DMS53 treated with DMSO at 0.1 percent for 48 hours (cell line): Measurements from ENCODE around the gene C10orf90.

Experiments
- DNase-seq: peaks from one replicate; lab custom pipeline; 2025; ENCODE audit not compliant: unreplicated experiment; lab: John Stamatoyannopoulos, UW

C10orf90 gene, protein sequence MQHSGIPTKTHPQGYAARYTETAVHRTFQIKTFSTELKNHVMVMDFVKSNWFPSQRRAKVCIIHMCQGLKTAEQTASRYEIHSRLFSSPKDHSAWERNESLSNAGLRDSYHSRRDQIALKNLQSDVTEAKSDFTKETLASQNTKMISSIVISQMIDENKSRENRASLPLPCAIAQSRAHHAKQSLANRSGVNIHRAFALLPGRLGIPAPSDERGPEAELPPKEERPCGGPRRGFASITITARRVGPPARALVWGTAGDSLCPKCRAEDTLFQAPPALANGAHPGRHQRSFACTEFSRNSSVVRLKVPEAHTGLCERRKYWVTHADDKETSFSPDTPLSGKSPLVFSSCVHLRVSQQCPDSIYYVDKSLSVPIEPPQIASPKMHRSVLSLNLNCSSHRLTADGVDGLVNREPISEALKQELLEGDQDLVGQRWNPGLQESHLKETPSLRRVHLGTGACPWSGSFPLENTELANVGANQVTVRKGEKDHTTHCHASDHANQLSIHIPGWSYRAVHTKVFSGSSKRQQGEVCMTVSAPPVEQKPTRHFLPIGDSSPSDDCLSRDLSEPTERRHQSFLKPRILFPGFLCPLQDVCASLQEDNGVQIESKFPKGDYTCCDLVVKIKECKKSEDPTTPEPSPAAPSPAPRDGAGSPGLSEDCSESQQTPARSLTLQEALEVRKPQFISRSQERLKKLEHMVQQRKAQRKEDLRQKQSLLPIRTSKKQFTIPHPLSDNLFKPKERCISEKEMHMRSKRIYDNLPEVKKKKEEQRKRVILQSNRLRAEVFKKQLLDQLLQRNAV

DNA sequence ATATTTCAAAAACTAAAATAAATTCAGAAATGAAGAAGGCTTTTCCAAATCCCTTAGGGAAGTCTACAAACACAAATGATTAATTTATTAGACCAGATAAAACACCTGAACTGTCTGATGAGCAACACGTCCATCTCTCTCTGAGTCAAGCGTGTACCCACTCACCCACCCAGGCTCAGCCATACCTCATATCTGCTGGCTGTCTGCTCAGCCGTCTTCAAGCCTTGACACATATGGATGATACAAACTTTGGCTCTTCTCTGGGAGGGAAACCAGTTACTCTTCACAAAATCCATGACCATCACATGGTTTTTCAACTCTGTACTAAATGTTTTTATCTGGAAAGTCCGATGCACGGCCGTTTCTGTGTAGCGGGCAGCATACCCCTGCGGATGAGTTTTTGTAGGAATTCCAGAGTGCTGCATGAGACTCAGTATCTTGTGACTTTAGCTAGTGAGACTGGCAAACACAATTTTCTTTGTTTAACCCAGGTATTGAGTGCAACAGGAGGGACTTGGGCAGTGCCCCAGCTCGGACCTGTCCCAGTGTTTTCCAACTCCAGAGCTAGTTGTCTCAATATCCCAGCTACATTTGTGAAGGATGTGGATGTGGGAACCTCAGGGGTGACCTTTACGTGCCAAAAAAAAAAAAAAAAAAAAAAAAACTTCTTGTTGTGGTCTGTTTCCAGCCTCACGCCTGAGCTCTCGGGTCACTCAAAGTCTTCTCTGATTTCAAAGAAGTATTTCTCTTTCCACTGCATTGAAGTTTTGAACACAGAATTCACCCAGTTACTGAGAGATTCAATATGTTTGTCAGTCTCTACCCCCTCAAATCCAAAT, at the start of gene C10orf90:
Gene C10orf90, minus strand, starts transcription at position 638 of the 839 bp plus-strand sequence. Its CDS starts 213 bp downstream, at position 425.
- DNase-seq, result no peak

DNA sequence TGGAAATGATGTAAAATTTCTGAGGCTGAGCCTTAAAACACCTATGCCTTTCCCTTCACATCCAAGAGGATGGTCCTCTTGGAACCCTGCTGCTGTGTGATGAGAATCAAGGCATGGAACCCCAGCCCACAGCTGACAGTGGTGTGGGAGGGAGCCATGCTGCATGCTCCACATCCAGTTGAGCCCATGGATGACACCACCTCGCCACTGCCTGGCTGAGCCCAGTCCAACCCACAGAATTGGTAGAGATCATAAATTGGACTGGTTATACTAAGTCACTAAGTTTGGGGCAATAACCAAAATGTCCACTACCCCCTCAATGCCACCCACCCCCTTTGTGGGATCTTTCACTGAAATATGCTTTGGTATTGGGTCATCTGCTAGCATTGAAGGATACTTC, 45.9 kb upstream of the C10orf90 start:
- DNase-seq, result no peak

DNA sequence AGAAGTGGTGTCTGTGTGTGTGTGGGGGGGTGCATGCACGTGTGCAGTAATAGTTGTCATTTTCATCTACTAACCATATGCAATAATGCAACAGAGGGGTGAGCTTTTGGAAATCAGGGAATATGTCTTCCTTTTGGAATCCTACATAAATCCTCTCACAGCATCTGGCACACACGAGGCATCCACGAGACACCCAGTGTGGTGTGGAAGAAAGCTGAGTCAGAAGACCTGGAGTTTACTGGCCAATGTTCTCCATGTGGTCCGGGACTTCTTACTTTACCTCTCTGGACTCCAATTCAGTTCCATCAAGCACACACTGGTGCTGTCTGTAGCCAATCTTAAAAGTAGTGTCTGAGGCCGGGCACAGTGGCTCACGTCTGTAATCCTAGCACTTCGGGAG, 43.1 kb upstream of the C10orf90 start:
- DNase-seq, result no peak

DNA sequence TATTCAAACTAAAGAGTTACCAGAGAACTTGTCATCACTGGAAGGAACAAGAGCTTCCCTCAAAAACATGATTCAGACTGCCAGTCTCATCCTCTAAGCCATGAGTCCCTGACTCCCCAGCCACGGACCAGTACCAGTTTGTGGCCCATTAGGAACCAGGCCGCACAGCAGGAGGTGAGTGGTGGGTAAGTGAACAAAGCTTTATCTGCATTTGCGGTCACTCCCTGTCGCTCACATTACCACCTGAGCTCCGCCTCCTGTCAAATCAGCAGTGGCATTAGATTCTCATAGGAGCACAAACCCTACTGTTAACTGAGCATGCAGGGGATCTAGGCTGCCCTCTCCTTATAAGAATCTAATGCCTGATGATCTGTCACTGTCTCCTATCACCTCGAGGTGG, 42.2 kb upstream of the C10orf90 start:
- no peak for DNase-seq

DNA sequence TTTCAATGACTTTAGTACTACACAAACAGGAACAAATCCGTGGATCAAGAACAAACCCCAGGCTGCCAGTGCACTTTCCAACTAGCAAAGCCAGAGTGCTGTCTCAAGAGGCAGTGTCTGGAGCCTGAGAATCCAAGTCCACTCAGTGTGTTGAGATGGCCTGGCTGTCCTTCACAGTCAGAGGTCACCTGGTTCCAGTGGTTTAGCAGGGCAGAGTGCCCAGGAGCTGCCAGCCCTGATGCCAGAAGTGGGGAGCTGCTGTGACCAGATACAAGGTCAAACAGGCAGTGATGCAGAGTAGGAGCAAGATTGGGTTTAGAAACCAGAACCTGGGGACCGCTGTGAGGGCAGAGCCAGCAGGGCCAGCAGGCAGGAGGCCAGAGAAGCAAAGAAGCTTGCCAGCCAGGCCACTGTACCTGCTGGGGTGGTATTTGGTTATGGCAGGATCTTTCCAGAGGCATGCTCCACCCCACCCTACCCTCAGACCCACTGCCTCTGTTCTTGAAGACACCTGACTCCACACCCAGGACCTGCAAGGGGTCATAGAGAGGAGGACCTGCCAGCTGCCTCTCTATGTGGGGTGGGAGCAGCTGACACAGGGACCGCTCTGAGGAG, 35.6 kb upstream of the C10orf90 start:
- DNase-seq, result no peak

DNA sequence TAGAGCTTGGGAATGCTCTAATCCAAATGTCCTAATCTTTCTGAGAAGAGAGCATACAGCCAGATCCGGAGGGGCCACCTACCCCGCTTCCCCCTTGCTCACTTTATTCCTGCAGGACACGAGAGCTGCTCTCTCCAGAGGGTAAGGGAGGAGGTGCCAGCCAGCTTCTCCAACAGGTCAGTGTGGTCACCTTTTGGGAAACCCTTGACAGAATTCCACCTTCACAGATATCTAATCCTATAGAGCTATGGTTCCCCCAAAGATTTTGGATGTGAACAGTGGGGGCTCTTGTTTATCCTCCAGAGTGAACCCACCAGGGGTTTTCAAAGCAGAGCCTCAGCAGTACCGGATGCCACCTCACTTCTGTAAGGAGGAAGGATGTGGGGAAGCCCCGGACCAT, 34.6 kb upstream of the C10orf90 start:
- DNase-seq, result no peak

DNA sequence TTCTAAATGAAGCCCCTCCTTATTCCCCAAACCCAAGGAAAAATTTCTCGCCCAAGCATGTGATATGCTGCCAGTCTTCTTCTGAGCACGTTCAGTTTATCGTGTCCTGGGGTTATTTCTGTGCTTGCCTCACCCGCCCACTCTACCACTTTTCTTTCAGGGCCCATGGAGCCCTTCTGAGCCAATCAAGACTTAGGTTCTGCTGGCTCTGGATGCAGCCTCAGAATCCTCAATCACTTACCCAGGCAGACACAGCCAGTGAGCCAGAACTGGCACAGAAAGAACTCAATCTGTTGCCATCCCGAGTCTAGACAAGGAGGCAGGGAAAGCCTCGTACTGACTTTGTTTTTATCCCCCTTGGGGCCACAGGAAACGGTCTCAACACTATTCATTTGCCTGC, 34.2 kb upstream of the C10orf90 start:
- DNase-seq, result no peak

DNA sequence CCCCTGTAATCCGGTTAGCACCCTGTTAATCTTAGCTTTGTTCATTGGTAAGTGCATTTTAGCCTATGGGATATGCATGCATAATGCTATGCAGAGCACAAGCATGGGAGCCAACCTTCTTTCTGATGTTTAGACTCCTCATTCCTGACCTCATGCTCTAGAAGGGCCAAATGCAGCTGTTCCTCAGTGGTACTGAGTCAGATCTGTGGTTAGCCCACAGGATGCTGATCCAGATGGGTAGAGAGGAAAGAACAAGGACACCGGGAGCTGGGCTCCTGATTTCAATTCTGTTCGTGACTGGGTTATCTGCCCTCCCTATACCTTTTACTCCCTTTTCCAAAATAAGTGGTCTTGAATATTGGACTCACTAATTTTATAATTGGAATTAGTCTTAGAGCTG, 31.7 kb upstream of the C10orf90 start:
- no peak for DNase-seq

DNA sequence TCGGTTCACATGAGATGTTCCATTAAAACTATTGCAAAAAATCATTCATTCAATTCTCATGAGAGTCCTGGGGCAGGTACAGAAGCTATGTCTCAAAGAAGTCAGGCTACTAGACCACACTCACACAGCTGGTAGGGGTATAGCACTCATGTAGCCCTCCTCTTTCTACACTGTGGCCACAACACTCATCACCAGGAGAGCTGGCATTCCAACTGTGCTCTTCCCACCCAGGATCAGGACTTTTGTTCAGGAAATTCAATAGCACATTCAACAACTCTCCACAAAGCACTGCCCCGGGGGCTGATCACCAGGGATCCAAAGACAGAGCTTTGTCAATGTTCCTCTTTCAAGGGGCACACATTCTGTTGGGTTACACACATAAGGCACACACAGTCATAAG, 31.0 kb upstream of the C10orf90 start:
- DNase-seq, result no peak

DNA sequence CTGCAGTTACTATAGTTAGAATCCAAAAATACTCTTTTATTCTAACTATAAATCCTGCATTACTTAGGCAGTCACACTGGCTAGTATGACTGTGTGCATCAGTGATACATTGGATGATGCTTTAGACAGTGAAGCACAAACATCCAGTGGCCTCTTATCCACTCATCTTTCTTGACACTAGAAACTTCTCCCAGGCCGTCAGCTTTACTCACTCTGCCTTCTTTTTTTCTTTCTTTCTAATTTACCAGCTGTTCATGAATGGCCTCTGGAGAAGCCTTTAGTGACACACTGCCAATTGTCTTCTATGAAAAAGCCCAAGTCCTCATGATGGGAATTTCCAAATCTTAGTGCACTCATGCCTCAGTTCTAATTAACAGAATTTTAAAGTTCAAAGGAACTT, 26.2 kb upstream of the C10orf90 start:
- no peak for DNase-seq

DNA sequence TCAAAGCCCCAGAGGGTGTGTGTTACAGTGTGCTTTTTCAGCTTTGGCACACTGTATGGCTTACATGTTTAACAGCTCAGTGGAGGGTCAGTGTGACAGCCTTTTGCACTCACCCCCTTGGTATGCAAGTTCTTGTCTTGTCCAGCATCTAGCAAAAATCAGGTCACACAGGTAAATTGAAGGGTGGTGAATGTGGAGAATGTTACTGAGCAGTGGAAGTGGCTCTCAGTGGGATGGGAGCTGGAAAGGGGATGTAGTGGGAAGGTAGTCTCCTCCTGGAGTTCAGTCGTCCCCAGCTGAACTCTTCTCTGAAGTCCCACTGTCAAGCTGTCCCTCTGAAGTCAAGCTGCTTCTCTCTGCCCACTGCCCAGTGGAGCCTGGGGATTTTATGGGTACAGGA, 21.0 kb upstream of the C10orf90 start:
- DNase-seq, result no peak

DNA sequence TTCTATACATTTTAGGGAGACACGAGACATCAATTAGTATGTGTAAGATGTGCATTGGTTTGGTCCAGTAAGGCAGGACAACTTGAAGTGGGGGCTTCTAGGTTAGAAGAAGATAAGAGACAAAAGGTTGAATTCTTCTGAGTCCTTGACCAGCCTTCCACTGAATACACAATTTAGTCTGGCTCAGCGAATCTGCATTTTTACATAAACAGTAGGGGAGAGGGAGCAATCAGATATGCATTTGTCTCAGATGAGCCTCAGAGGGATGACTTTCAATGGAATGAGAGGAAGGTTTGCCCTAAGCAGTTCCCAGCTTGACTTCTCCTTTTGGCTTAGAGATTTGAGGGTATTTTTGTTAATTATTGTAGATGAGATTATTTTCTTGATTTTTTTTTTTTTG, 20.0 kb upstream of the C10orf90 start:
- no peak for DNase-seq

DNA sequence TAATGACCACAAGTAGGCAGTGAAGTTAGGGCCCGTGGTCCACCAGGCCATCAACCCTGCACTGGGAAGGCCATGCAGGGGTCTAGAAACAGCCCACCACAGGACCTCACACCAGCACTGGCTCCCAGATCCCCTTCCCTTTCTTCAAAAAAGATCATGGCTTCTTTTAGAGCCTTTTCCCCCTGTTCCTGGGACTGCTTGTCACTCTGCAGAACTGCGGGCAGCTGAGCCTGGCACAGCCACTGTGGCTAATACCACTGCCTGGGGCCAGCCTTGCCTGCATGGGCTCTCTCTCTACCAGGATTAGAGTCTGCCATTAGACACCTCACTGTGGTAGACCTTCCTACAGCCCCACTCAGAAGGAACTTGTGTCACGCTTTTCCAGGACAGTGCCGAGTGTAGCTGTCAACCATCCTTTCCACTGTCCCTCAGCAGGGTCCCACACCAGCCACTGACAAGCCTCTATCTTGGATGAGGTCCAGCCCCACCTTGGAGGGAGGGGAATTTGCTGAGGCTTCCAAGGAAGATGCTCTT, 19.0 kb upstream of the C10orf90 start:
- no peak for DNase-seq

DNA sequence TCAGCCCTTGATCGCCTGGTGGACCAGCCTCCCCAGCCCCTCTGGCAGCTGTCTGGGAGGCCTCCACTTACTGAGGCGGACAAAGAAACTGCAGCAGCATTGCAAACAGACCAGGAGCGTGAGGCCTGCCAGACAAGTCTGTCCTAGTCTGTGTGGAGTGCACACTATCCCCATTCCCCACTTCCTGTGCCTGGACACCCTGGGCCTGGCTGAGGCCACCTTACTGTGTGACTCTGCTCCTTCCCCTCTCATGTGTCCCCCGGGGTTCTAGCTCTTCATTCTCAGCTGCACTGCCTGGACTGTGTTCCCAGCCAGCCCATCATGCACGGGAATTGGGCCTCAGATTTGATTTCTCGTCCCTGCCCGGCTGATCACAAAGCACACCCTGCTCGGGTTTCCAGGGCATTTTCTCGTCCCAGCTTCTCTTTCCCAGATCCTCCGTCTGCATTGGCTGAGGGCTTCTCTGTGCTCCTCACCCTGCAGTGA, 16.7 kb upstream of the C10orf90 start:
- no peak for DNase-seq

DNA sequence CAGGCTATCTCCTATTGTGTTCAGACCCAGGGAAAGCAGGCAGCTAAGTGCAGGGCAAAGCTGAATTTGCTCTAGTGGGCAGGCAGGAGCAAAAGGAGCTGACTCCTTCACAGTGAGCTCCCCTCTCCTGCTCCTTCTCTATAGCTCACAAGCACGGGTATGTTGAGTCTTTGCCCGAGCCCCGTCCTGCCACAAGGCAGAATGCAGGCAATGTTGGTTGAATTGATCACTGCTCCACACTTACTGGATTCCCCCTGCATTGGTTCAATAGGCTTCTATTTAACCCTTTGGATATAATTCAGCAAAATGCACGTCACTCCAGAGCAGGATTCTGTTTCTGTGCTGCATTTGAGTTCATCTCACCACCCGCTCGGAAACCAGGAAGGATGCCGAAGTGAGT, 16.2 kb upstream of the C10orf90 start:
- no peak for DNase-seq

DNA sequence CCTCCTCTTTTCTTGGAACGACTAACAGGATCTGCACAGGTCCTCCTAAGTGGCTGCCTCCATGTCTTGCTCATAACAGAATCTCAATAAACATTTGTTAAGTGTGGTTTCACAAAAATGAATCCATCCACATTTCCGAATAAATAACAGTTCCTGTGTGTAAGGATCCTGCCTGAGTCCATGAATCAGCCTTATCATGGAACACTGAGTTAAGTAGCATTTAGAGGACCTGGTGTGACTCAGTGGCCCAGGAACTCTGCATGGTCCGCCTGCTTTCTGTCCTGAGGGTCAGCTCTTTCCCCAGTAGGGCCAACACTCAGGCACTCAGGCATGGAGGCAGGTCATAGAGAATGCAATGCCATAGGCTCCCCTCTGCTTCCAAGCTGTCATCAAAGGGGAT, 15.8 kb upstream of the C10orf90 start:
- DNase-seq, result no peak

DNA sequence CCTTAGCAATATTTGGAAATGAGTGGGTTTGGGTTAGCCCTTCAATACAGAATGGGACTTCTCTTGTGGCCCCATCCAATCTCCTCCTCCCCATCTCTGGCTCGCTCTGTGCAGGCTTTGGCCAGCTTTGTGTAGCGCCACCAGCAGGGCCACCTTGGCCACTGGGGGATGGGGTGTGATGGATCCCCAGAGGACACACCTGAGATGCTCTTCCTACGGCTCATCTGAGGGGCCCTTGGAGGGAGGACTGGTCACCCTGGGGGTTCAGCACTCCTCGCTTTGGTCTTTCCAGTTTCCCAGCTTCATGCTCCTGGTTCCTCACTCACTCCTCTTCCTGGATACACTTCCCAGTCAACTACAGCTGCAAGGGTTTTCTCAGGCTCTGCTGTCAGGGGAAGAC, 15.3 kb upstream of the C10orf90 start:
- no peak for DNase-seq

DNA sequence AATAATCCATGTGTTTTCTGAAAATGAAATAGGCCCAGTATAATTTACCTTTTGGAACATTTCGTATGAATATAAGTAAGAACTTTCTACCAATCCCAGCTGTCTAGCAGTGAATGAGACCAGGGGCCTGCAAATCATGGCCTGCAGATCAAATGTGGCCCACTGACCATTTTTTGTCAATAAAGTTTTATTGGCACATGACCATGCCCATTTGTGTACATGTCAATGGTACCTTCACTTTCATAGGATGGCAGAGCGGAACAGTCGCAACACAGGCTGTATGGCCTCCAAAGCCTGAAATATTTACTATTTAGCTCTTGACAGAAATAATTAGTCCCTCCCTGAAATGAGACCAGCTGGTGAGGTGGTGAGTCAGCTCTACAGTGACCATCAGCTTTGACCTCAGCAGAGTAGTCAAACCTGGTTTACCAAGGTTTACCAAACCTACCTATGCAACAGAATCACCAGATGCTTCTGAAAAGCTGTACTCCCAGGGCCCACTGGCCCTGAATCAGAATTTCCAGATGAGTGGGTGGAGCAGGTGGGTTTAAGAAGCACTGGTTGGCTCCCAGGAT, 13.8 kb upstream of the C10orf90 start:
- DNase-seq, result peak; percentile 49

DNA sequence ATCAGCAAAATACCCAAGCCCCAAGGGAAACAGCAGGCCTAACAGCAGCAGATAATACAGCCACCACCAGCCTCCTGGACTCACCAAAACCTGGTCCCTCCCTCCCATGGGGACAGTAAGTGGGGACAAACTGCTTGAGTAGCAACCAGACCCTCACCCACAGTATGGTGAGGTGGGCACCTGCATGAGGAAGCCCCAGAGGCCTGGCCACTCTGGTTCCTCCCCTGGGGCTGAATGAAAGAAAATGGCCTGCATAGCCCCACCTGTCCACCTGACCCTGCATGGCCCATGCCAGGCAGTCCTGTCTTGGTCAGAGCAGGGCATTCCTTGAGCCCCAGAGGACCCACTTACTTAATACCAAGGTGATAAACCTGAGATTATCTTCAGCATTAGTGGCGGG, 13.0 kb upstream of the C10orf90 start:
- DNase-seq, result no peak
